Activated CD8-positive, alpha-beta memory T cell treated with anti-CD3 and anti-CD28 coated beads for 4 hours (primary cell): ENCODE results near the gene KCTD5.
"Not testable (repeated sequence)": the region's sequence is repeated elsewhere in the genome, so short reads cannot be mapped to it uniquely, and the experiment has no call there.

Source experiments
- DNase-seq, 2 donors: peaks; one replicate each; pipeline ENCODE4 v3.0.0-alpha.2; 2020; ENCODE audit warnings: low read depth in 2 of 2

KCTD5 gene

GRCh38 chr16:2682209-2683021, at the start of gene KCTD5:
KCTD5 (plus strand) TSS chr16:2682523; CDS start chr16:2682549, 26 bp downstream.
- DNase-seq: peak; percentile 94 to 95

- DNase-seq: peak; percentile 12 to 24
These were observed 43.1 kb upstream of the KCTD5 start for GRCh38 chr16:2639071-2639721.

GRCh38 chr16:2639722-2640072, 42.6 kb upstream of the KCTD5 start:
- DNase-seq: not testable (repeated sequence)

GRCh38 chr16:2642561-2642960, 39.8 kb upstream of the KCTD5 start:
- DNase-seq: not testable (repeated sequence)

- DNase-seq: not testable (repeated sequence)
These were observed 37.4 kb upstream of the KCTD5 start for GRCh38 chr16:2644754-2645453.

- DNase-seq: not testable (repeated sequence)
These were observed 31.0 kb upstream of the KCTD5 start for GRCh38 chr16:2651268-2651871.

GRCh38 chr16:2653915-2654314, 28.4 kb upstream of the KCTD5 start:
- DNase-seq: not testable (repeated sequence)

- DNase-seq: not testable (repeated sequence)
These were observed 27.4 kb upstream of the KCTD5 start for GRCh38 chr16:2654949-2655348.

- DNase-seq: no peak
These were observed 25.3 kb upstream of the KCTD5 start for GRCh38 chr16:2656985-2657384.

- DNase-seq: not testable (repeated sequence)
These were observed 24.5 kb upstream of the KCTD5 start for GRCh38 chr16:2657803-2658202.

GRCh38 chr16:2659560-2659959, 22.8 kb upstream of the KCTD5 start:
- not testable (repeated sequence) for DNase-seq

GRCh38 chr16:2660014-2660662, 22.2 kb upstream of the KCTD5 start:
- not testable (repeated sequence) for DNase-seq

GRCh38 chr16:2660755-2661373, 21.5 kb upstream of the KCTD5 start:
- not testable (repeated sequence) for DNase-seq

GRCh38 chr16:2663553-2664546, 18.5 kb upstream of the KCTD5 start:
- peak in 1 of 2 donors; percentile 4 for DNase-seq

GRCh38 chr16:2664574-2664982, 17.7 kb upstream of the KCTD5 start:
- no peak for DNase-seq

GRCh38 chr16:2666671-2667070, 15.7 kb upstream of the KCTD5 start:
- DNase-seq: not testable (repeated sequence)

GRCh38 chr16:2669587-2669986, 12.7 kb upstream of the KCTD5 start:
- not testable (repeated sequence) for DNase-seq

GRCh38 chr16:2670017-2670416, 12.3 kb upstream of the KCTD5 start:
- DNase-seq: peak in 1 of 2 donors; percentile 9

GRCh38 chr16:2671193-2671592, 11.1 kb upstream of the KCTD5 start:
- DNase-seq: not testable (repeated sequence)

GRCh38 chr16:2671741-2672140, 10.6 kb upstream of the KCTD5 start:
- DNase-seq: no peak
